Muscle layer of colon (tissue), 2 donors: ENCODE data around the gene NFATC1.

Experiments
- H3K27ac ChIP-seq: one replicate; pipeline ENCODE4 v1.7.0; 2013; ENCODE audit warnings: low read depth, mild to moderate bottlenecking, low read length, moderate library complexity
- H3K27me3 ChIP-seq, 2 donors: one replicate each; pipeline ENCODE4 v1.7.0; 2013; ENCODE audit warnings: low read length in 2 of 2, mild to moderate bottlenecking in 2 of 2; ENCODE audit not compliant: insufficient read depth in 2 of 2, control insufficient read depth in 1 of 2
- H3K36me3 ChIP-seq: one replicate; pipeline ENCODE4 v1.7.0; 2013; ENCODE audit warnings: mild to moderate bottlenecking, low read length; ENCODE audit not compliant: insufficient read depth
- H3K4me1 ChIP-seq: one replicate; pipeline ENCODE4 v1.7.0; 2013; ENCODE audit warnings: mild to moderate bottlenecking, low read length; ENCODE audit not compliant: insufficient read depth
- H3K4me3 ChIP-seq, 2 donors: one replicate each; pipeline ENCODE4 v1.7.0; 2013; ENCODE audit warnings: low read length in 2 of 2, low read depth in 1 of 2, mild to moderate bottlenecking in 1 of 2, moderate library complexity in 1 of 2
- H3K9ac ChIP-seq: one replicate; pipeline ENCODE4 v1.7.0; 2013; ENCODE audit warnings: low read length
- H3K9me3 ChIP-seq: one replicate; pipeline ENCODE4 v1.7.0; 2013; ENCODE audit warnings: mild to moderate bottlenecking, low read length
- donor health status: abdominal sarcoma.
- donor health status: Adenocarcinoma of cecum.

The NFATC1 gene

GRCh38 chr18:79377187-79377891 lies 18.4 kb upstream of the NFATC1 start:
- no peaks in the 10 kb centered on the region for H3K27me3 ChIP-seq
- H3K4me3 ChIP-seq, result no peak overlapping the region
- no peak overlapping the region for H3K9ac ChIP-seq
- no peaks in the 10 kb centered on the region for H3K36me3 ChIP-seq
- no peak overlapping the region for H3K27ac ChIP-seq
- H3K9me3 ChIP-seq, result no peaks in the 10 kb centered on the region
- H3K4me1 ChIP-seq, result peaks cover 8% of the 10 kb centered on the region

- Histone ChIP-seq H3K36me3 (no peaks in the 10 kb centered on the region), H3K9me3 (no peaks in the 10 kb centered on the region), H3K9ac (no peak overlapping the region), H3K4me3 (no peak overlapping the region), H3K27me3 (no peaks in the 10 kb centered on the region), H3K27ac (no peak overlapping the region), H3K4me1 (peaks cover 8% of the 10 kb centered on the region)
These were observed 17.0 kb upstream of the NFATC1 start for GRCh38 chr18:79378536-79379250.

- H3K27me3 ChIP-seq, result no peaks in the 10 kb centered on the region
- no peak overlapping the region for H3K9ac ChIP-seq
- H3K27ac ChIP-seq, result no peak overlapping the region
- H3K9me3 ChIP-seq, result no peaks in the 10 kb centered on the region
- H3K4me1 ChIP-seq, result peaks cover 8% of the 10 kb centered on the region
- H3K36me3 ChIP-seq, result no peaks in the 10 kb centered on the region
- no peak overlapping the region for H3K4me3 ChIP-seq
These were observed 16.4 kb upstream of the NFATC1 start for GRCh38 chr18:79379251-79379905.

GRCh38 chr18:79379931-79380815 lies 15.6 kb upstream of the NFATC1 start:
- no peak overlapping the region for H3K27ac ChIP-seq
- no peaks in the 10 kb centered on the region for H3K9me3 ChIP-seq
- H3K4me1 ChIP-seq, result peaks cover 8% of the 10 kb centered on the region
- H3K36me3 ChIP-seq, result no peaks in the 10 kb centered on the region
- no peak overlapping the region for H3K9ac ChIP-seq
- no peak overlapping the region for H3K4me3 ChIP-seq
- H3K27me3 ChIP-seq, result no peaks in the 10 kb centered on the region

- Histone ChIP-seq H3K27ac (no peak overlapping the region), H3K4me1 (peaks cover 8% of the 10 kb centered on the region)
These were observed 14.6 kb upstream of the NFATC1 start for GRCh38 chr18:79380816-79381806.

GRCh38 chr18:79381811-79382311 lies 13.9 kb upstream of the NFATC1 start:
- H3K9ac ChIP-seq, result no peak overlapping the region
- H3K9me3 ChIP-seq, result no peaks in the 10 kb centered on the region
- H3K27ac ChIP-seq, result no peak overlapping the region
- H3K27me3 ChIP-seq, result no peaks in the 10 kb centered on the region
- no peak overlapping the region for H3K4me3 ChIP-seq
- no peaks in the 10 kb centered on the region for H3K36me3 ChIP-seq
- H3K4me1 ChIP-seq, result peaks cover 8% of the 10 kb centered on the region

More at GRCh38 chr18:79380816-79381806, 14.6 kb upstream of the NFATC1 start:
- Histone ChIP-seq H3K27me3 (no peaks in the 10 kb centered on the region), H3K4me3 (no peak overlapping the region), H3K36me3 (no peaks in the 10 kb centered on the region), H3K9ac (no peak overlapping the region), H3K9me3 (no peaks in the 10 kb centered on the region)

GRCh38 chr18:79382681-79383387 lies 12.9 kb upstream of the NFATC1 start:
- Histone ChIP-seq H3K27me3 (peaks cover 0 to under 1% of the 10 kb centered on the region in 2 donors), H3K4me3 (no peak overlapping the region), H3K36me3 (no peaks in the 10 kb centered on the region), H3K4me1 (peaks cover 8% of the 10 kb centered on the region), H3K27ac (no peak overlapping the region), H3K9me3 (no peaks in the 10 kb centered on the region), H3K9ac (no peak overlapping the region)

- peaks cover 8% of the 10 kb centered on the region for H3K4me1 ChIP-seq
- H3K9ac ChIP-seq, result no peak overlapping the region
- no peak overlapping the region for H3K4me3 ChIP-seq
- no peaks in the 10 kb centered on the region for H3K36me3 ChIP-seq
- H3K27ac ChIP-seq, result no peak overlapping the region
- no peaks in the 10 kb centered on the region for H3K9me3 ChIP-seq
- peaks cover 0 to 7% of the 10 kb centered on the region in 2 donors for H3K27me3 ChIP-seq
These were observed 12.2 kb upstream of the NFATC1 start for GRCh38 chr18:79383388-79384056.

GRCh38 chr18:79384151-79384807 lies 11.5 kb upstream of the NFATC1 start:
- no peak overlapping the region for H3K27ac ChIP-seq
- H3K9me3 ChIP-seq, result no peaks in the 10 kb centered on the region
- H3K9ac ChIP-seq, result no peak overlapping the region
- no peaks in the 10 kb centered on the region for H3K36me3 ChIP-seq
- no peak overlapping the region for H3K4me3 ChIP-seq
- H3K27me3 ChIP-seq, result peaks cover 0 to 14% of the 10 kb centered on the region in 2 donors
- H3K4me1 ChIP-seq, result peaks cover 4% of the 10 kb centered on the region
